Heart left ventricle (tissue), 13 donors: ENCODE results near the gene KRT9.

Experiments used
- POLR2A ChIP-seq, 2 donors: fragments of 450-650 bp; IDR thresholded peaks; one replicate each; pipeline ENCODE4 v1.6.1; 2017; ENCODE audit warnings: antibody characterized with exemption in 2 of 2, mild to moderate bottlenecking in 2 of 2, moderate library complexity in 2 of 2
- TF ChIP-seq, protein P1 (sequence below), 12 donors: fragments of 200-600 bp; sonication (generic) in 4 of 12; IDR thresholded peaks; one replicate each; pipeline versions ENCODE4 v1.5.0 to v1.8.0; 2018 to 2022; ENCODE audit warnings: antibody characterized with exemption in 12 of 12, mild to moderate bottlenecking in 5 of 12
- donor health status: ischemic (EF 13 %, LVEDD 7.1; RV severe dilation, severe dysfunction).
- donor health status: DM: no; HTN: yes; CAD: no.
- donor health status: DM: no; HTN: no; CAD: no.
- donor health status: ischemic (EF 25% LVEDD 6.9; RV normal size, moderate dysfunction).
- donor health status: ischemic (EF 25% LVEDD 5.7; RV mildly dilated, moderate dysfunction).
- donor health status: ischemic (EF 35%, LVEDD 5.7; RV mildly dilated, moderate dysfunction).
- donor health status: nonischemic (EF 11% LVEDD 7.7; RV severe dilation, severe dysfunction).
- donor health status: DM: yes; HTN: yes; CAD: no.
- donor health status: PGD.
- donor health status: ischemic (EF 29% LVEDD 5.4; RV normal size, mild dysfunction).
- donor health status: nonischemic (EF 23%, LVEDD 6.1; RV moderate dilation, normal function).

DNA sequence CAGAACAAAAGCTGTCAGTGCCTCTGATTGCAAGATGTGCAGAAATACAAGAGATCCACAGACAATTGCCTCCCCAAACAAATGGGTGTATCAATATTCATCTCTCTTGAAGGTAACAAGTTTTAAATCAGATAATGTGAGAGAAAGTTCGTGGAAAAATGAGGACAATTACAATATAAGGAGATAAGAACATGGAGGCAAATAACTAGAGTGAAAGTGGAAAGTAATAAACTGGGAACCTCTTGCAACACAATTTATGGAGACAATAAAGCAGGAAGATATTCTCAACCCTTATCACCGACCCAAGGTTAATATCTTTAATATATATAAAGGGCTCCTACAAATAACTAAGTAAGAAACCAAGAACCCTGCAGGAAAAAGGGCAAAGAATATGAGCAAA lies 29.5 kb downstream of the KRT9 start:
- TF ChIP-seq, protein P1, sequence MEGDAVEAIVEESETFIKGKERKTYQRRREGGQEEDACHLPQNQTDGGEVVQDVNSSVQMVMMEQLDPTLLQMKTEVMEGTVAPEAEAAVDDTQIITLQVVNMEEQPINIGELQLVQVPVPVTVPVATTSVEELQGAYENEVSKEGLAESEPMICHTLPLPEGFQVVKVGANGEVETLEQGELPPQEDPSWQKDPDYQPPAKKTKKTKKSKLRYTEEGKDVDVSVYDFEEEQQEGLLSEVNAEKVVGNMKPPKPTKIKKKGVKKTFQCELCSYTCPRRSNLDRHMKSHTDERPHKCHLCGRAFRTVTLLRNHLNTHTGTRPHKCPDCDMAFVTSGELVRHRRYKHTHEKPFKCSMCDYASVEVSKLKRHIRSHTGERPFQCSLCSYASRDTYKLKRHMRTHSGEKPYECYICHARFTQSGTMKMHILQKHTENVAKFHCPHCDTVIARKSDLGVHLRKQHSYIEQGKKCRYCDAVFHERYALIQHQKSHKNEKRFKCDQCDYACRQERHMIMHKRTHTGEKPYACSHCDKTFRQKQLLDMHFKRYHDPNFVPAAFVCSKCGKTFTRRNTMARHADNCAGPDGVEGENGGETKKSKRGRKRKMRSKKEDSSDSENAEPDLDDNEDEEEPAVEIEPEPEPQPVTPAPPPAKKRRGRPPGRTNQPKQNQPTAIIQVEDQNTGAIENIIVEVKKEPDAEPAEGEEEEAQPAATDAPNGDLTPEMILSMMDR (IDR thresholded peaks at IDR 0.05) = no peak
- TF ChIP-seq POLR2A (IDR thresholded peaks at IDR 0.05) = no peak
